Posterior cingulate gyrus (tissue), 11 donors: Measurements from ENCODE around the gene LRRC3B.

ENCODE experiments used
- DNase-seq, 10 donors: peaks; one replicate each; pipeline versions ENCODE4 v3.0.0 to v3.0.0-alpha.2; 2020 to 2021; ENCODE audit warnings: mixed read lengths in 3 of 10
- intact Hi-C: fragments of 100-400 bp; cut with DNase I; formaldehyde crosslinking; loops from one replicate; pipeline ENCODE4 v1.15.1; 2023

LRRC3B gene

DNA sequence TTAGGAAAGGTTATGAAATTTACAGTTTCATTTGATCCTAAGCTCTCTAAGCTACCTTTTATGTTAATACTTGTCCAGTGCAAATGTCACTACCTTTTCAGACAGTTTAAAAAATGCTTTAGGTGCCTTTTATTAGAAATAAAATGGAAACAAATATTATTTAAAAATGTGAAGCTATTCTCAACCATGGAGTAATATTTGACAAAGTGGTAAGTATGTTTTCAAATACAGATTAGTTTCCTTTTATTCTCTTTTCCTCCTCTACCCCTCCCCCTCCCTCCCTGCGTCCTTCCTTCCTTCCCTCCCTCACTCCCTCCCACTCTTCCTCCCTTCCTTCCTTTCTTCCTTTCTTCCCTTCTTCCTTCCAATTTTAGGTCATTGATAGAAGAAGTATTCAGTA, 6.3 kb downstream of the LRRC3B start:
- intact Hi-C loops = no loop called here
- DNase-seq = no peak

DNA sequence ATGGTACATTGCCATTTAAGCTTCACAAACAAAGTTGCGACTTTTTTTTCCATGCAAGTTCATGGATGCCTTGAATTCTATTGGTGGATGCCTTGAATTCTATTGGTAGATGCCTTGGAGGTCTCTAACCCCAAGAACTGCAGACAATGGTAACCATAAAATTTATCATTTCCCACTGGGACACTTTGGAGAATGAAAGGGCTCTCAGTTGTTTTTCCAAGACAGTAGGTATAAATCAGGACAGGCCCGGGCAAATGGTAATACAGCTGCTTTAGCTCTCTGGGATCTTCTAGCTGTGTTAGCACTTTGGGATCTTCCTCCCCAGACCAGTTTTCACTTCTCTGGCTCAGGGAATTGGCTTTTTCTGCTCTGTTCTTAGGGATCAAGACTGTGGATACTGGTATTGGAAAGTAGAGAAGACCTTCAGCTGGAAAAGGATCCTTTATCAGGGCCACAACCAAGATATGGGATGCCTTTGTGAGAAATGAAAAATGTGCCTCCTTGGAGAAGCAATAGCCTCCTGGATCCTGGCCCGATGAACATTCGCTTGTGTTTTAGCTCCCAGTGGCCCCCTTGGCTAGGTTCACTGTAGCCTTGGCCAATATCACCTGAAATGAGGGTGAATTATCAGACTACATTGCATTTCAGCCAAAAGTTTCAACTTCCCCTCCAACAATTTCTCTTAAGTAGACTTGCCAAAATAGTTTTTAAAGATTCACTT, 8.3 kb downstream of the LRRC3B start:
- intact Hi-C loops = no loop called here
- no peak for DNase-seq

DNA sequence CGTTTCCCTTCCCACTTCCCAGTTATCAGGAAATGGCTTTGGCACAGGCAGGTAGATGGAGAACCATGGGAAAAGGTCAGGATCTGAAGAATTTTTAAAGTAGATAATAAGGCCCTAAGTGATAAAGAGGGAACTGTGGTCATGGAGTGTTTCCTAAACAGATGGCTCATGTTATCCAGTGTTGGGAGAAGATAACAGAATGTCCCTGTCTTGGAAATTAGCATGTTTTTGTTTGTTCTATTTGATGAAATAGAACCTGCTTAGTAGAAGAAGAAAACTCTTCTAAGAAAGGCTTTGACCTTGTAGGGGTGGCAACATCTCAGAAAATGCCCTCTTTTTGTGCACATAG, 8.8 kb downstream of the LRRC3B start:
- intact Hi-C loops = no loop called here
- DNase-seq = no peak

DNA sequence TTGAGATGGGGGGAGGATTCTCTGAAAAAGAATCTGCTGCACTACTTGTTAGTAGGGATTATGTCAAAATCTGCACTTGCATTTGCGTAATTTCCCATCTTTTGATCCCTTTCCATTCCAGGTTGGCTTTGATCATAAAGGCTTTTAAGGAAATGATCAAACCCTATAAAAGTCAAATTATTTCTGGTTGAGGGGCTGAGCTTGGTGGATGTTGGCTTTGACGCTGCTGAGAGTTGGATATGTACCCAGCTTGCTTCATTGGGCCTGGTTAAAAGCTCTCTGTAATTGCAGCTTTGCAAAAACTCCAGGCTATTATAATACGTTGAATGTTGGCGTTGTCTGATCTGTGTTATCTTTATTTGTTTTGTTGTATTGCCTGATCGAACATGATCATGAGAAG, 12.0 kb downstream of the LRRC3B start:
- no peak for DNase-seq
- intact Hi-C loops = no loop called here

DNA sequence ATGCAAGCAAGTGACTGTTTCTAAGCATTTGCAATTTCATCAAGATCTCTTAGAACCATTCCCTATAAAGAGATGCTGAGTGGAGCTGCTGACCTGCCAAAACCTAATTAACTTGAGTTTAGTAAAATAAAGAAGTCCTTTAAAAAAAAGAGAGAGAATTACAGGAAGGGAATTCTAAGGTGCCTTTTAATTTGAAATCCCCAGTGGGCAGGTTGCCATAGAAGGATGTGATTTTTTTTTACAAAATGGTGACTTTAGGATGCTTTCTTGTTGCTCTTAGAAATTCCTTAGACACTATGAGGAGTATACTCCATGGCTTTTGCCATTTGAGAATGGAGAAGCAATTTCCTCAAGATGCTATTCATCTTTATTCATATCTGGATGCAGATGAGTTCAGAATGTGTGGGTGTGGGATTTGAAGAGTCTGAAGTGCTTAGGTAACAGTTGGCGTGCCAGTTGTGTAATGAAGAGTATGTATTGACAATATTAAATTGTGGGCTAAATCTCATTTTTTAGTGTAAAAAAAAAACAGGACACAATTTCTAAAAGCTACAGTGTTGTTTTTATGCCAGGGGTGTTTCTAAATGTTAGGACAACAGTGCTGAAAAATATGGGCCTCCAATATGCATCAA, 13.6 kb downstream of the LRRC3B start:
- DNase-seq = no peak

DNA sequence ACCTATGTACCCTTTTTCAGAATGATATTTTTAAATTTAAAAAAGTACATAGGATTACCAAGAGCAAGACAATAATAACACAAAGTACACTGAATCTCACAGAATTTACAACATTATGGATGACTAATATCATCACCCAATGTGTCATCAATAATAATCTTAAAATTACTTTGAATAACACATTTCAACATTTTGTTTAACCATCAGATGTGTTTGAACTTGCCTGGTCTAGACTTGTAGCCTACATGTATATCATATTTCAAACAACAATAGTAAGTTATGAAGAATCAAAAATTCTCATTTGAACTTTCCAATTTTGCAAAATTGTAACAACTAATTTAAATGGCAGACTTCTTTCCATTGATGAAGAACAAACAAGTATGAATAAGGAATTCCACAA, 15.1 kb downstream of the LRRC3B start:
- no peak for DNase-seq
- intact Hi-C loops = no loop called here

More for the DNA sequence above, 13.6 kb downstream of the LRRC3B start:
- intact Hi-C loops = no loop called here

DNA sequence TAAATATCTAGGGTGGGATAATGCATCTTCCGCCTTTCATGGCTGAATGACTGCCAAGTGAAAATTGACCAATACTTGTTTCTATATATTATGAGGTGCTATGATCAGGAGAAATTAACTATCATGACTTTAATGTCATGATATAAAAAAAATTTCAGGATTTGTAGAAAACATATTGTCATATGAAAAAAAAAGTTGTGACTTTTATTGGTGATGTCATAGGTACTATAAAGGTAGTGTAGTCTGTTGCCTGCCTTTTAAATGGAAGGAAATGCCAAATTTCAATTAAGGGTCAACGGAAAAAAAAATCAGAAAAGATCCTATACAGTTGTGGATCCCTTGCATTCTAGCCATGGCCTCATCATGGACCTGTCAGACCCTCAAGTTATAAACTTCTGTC, 15.5 kb downstream of the LRRC3B start:
- no peak for DNase-seq
- intact Hi-C loops = no loop called here

DNA sequence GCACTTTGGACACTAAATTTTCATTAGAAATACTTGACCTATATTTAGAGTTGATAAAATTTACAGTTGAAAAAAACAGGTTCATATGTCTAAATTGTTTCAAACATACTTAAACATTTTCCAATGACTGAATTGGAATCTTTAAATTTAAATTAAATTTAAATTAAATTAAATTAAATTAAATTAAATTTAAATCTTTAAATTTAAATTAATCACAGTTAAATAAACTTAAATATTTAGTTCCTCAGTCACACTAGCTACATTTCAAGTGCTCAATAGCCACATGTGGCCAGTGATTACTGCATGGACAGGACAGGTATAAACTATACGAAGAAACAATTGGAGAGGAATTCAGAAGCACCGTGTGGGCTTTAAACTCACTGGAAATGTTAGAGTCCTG, 16.8 kb downstream of the LRRC3B start:
- intact Hi-C loops = no loop called here
- DNase-seq = no peak

DNA sequence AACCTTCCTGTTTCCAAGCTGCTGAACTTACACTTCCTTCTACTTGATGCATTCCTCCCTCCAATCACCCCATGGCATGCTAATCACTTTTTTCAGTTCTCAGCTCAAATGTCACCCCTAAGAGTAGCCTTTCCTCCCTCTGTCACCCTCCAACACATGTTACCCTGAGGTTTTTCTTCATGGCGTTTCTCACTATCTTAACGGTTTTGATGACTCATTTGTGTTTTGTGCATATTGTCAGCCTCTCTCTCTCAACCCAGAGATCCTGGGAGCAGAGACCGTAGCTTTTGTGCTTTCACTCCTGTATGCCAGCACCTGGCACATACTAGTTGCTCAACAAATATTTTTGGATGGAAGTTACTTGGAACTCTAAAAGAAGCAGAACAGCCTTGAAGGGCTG, 24.5 kb downstream of the LRRC3B start:
- no peak for DNase-seq
- intact Hi-C loops = no loop called here

DNA sequence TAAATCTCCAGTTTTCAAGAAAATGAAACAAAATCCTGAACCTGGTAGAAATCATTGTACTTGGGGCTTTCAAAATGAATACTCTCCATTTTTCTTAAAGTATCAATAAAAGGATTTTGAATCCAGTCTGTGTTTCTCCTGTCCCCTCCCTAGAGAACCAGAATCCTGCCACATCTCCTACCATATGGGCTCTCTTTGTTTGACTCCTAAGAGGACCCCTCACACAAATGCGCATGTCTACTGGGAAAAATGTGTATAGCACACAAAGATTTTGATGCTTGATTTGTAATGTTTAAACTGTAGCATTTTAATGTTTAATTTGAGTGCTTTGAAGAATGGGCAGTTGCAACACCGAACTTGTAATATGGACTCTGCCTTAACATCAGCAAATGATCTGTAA, 25.9 kb downstream of the LRRC3B start:
- no peak for DNase-seq
- intact Hi-C loops = no loop called here

DNA sequence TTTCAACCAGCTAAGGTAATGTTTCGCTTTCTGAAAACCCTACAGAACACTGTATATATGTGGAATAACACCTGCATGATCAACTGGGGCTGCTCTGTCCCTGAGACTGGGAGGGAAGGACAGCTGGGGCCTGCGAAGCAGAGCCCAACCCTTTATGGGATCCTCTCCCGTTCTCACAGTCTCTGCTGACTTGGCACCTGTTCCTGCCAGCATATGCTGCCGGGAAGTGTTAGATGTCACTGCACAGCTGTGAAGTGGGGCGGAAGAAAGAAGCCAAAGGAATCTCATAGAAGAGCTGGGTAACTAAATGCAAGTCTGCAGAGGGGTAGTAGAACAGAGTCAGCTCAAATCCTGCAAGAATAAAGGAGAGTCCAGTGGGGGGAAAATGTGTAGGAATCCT, 29.6 kb downstream of the LRRC3B start:
- peak in 9 of 10 donors; percentile 15 to 92 (median 64) for DNase-seq
- intact Hi-C loops = no loop called here

DNA sequence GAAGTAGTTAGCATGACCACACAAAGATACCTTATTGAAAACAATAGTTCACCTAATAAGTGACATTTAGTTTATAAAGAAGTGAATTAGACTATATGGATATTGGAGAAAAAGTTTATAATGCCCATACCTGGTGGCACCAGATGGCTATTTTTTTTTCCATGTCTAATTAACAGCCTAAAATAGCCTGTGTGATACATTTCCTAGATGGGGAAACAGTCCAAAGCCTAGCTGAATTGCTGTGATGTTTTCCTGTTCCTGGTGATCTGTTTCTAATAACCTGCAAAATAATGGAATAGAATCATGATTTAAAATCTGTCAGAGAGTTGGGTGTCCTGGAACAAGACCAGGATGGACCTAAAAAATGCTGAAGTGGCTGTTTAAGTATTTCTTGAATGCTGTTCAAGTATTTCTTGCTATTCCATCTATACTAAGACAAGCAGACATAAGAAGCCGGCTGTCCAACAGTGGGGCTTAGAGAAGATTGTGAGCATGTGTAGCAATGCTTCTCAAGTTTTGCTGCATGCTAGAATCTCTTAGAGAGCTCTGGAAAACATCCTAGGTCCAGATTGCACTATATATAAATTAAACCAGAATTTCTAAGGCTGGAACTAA, 31.3 kb downstream of the LRRC3B start:
- intact Hi-C loops = no loop called here
- DNase-seq = no peak

DNA sequence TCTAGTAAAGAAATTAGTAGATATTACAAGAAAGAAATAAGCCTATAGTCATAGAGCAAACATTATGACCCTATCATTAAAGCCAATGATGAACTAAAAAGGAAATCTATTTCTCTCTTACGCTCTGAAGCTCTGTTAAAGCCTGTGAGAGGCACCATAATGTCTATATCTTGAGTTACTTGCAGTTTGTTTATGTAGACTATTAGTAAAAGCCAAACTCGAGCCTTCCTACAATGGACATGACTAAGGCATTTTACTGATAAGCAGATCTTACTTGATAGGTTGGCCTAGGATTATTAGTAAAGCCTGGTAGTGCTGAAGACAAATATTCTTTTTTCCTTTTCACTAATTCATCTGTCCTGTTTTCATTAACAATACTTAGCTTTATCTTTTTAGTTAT, 32.7 kb downstream of the LRRC3B start:
- DNase-seq = no peak

DNA sequence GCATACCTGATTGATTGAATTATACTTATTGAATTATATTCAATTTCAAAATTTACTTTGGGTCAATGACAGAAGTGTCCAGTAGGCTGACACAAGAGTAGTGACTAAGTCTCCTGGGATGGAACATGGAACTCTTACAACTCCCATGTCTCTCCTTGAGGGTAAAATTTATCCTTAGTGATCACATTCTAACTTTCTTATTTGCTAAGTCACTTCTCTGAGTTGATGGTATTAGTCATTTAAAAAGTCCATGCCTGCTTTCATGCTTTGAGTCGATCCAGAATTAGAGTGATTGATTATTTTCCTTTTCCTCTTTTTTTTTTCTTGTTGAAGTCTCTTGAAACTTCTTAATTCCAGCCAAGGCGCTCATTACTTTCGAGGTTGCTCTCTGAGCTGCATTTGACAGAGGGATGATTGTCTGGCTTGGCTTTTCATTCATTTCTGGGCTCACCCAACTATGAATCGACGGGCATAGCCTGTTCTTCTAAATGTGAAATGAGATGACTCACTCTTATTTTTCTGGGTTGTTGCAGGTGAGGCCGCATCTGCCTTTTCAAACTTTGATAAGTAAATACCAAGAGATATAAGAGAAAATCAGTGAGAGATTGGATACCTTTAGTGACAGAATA, 34.9 kb downstream of the LRRC3B start:
- no peak for DNase-seq
- intact Hi-C loops = no loop called here

More for the DNA sequence above, 32.7 kb downstream of the LRRC3B start:
- intact Hi-C loops = no loop called here

DNA sequence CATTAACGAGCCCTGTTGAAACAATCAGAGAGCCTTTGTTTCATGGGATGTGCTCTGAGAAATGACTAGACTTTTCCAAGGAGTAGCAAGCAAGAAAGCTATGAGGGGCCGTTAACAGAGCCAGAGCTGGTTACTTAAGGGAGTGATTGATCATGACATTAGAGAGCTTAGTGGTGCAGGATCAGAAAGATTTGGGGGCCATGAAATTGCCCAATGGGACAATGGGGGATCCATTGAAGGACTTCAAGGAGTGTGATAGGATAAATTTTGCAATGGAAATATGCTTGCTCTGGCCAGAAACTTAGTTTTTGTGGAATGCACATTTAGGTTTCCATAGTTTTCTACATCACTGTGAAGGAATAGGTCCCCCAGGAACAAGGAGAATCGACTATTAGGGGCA, 45.6 kb downstream of the LRRC3B start:
- DNase-seq = no peak
- intact Hi-C loops = no loop called here

DNA sequence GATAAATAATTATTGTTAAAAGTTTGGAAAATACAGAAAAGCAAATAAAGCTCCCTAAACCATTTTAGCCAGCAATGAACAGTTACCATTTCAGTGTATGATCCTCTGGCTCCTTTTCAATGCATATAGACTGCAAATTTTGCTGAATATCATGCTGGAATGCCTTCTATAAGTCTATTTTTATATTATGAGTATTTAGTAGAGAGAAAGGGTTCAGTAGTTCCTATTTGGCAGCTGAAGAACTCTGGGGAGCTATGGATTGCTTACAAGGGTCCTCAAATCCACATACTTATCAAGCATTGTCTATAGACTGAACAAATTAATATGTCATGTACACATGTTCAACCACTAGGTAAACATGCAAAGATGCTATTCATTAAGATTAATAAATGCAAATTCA, 46.1 kb downstream of the LRRC3B start:
- DNase-seq = no peak
- intact Hi-C loops = no loop called here

DNA sequence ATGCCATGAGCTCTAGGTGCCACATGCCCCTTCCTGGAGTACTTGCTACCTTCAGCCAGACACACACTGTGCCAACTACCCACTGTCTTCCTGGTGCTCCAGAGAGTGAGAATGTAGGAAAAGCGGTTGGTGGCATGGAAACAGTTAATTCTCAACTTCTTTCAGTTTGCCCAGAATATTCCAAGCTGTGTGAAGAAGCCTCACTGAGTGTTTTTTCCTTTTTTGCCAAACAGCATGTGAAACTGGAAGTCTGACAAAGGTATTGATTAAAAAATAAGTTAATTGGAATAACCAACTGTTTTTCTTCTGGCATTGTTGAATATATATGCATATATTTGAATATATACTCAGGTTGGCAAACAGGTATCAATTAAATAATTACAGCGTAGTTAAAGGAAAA, 52.8 kb downstream of the LRRC3B start:
- DNase-seq = no peak
- intact Hi-C loops = no loop called here

DNA sequence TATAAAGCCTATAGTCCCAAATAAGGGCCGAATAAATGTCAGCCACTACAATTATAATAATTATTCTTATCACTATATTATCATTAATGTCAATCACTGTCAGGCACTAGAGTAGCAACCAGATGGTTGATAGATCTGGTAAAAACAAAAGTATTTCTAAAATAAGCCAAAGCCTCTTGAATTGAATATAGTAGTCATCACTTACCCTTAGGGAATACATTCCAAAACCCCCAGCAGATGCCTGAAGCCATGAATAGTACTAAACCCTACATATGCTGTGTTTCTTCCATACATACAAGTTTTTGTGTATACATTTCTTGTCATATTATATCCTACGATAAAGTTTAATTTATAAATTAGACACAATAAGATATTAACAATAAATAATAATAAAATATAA, 59.1 kb downstream of the LRRC3B start:
- DNase-seq = no peak
- intact Hi-C loops = no loop called here

DNA sequence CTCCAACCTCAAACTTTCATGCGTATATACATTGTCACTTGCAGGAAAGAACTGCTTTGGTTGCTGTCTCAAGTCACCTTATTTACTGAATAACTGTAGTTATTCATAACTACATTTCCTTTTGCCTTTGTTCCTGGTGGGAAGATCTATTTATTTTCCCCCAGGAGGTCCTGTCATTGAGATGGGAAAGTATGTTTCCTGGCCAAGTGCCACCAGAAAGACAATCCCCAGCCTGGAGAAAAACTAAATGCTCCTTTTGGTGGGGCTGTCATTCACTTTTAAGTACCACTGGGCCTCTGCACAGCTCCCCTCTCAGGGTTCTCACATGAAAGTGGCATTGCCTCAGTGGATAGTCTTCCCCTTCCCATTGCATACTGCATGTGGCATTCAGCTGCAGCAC, 59.8 kb downstream of the LRRC3B start:
- no peak for DNase-seq
- intact Hi-C loops = no loop called here

DNA sequence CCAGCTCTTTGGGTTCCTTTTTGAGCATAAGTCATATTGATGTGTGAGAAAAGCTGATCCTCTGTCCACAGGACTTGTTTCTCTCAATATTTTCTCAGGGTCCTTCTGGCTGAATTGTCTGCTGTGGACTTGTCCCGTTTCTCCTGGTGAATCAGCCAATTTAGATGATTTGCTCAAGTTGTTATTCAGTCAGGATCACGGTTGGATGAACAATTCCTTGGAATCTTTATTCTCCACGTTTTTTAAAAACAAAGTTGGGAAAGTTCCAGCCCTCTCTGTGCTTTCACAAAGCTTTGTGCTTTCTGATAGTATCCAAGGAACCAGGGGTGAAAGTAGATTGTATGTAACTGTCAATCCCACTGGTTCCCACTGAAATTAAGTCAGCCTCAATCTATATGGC, 61.3 kb downstream of the LRRC3B start:
- intact Hi-C loops = no loop called here
- DNase-seq = no peak

DNA sequence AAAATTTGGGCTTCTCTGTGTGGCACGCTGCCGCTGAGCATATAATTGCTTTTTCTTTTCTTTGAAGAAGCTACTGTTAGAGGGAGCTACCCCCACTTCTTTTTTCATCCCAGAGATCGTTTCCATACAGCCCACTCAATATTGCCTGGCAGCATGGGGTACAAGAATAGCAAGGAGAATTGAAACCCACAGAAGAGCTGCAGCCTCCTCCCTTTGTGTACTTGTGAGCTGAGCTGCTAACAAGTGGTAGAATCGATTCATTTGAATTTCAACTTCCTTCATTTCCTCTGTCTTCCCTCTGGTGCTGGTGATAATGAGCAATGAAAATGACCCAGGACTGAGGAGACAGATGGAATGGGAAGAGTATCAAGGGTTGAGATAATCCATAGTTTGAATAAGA, 64.9 kb downstream of the LRRC3B start:
- intact Hi-C loops = no loop called here

DNA sequence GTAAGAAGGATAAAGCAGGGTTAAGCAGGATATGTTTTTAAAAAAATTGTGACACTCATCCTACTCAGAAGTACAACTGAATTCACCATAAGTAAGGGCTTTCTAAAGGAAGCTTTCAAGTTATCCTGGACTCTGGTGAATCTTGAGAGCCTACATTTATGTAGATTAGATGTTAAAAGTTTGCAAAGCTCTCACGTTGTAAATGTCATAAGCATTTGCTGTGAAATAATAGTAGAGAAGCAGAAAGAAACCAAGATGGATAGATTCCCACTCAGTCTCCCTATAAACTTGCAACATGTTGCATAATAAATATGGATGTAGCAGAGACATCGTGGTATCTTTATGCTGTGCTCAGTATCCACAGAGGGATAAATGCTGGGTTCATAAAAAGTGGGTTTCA, 77.0 kb downstream of the LRRC3B start:
- DNase-seq = no peak
- intact Hi-C loops = no loop called here

More for the DNA sequence above, 64.9 kb downstream of the LRRC3B start:
- no peak for DNase-seq
